ENCODE results near the gene TUBGCP5.

- TF ChIP-seq ZNF146 (tag by site-specific recombination; IDR thresholded peaks at IDR 0.05) (no peak), CTCF (tag by site-specific recombination; IDR thresholded peaks at IDR 0.05) (no peak), ZNF76 (tag by site-specific recombination; IDR thresholded peaks at IDR 0.05; ENCODE audit: borderline replicate concordance, low read depth) (no peak), ZNF274 (IDR thresholded peaks at IDR 0.05; ENCODE audit: low read length) (no peak), ZNF274 (tag by site-specific recombination; IDR thresholded peaks at IDR 0.05; ENCODE audit: borderline replicate concordance) (no peak), ZBTB10 (tag by site-specific recombination; IDR thresholded peaks at IDR 0.05) (no peak), ZNF580 (tag by site-specific recombination; IDR thresholded peaks at IDR 0.05) (no peak), ZNF311 (tag by site-specific recombination; IDR thresholded peaks at IDR 0.05; ENCODE audit: borderline replicate concordance) (no peak), ZNF19 (tag by site-specific recombination; IDR thresholded peaks at IDR 0.05; ENCODE audit: low read depth) (no peak), ZNF324 (tag by site-specific recombination; IDR thresholded peaks at IDR 0.05) (no peak)
- TF ChIP-seq, protein P1, sequence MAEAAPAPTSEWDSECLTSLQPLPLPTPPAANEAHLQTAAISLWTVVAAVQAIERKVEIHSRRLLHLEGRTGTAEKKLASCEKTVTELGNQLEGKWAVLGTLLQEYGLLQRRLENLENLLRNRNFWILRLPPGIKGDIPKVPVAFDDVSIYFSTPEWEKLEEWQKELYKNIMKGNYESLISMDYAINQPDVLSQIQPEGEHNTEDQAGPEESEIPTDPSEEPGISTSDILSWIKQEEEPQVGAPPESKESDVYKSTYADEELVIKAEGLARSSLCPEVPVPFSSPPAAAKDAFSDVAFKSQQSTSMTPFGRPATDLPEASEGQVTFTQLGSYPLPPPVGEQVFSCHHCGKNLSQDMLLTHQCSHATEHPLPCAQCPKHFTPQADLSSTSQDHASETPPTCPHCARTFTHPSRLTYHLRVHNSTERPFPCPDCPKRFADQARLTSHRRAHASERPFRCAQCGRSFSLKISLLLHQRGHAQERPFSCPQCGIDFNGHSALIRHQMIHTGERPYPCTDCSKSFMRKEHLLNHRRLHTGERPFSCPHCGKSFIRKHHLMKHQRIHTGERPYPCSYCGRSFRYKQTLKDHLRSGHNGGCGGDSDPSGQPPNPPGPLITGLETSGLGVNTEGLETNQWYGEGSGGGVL (tag by site-specific recombination; IDR thresholded peaks at IDR 0.05) = no peak
Observed at GRCh38 chr15:23033979-23034378, 5.4 kb downstream of the TUBGCP5 start.
